Measurements from ENCODE around the gene STX2.

DNA sequence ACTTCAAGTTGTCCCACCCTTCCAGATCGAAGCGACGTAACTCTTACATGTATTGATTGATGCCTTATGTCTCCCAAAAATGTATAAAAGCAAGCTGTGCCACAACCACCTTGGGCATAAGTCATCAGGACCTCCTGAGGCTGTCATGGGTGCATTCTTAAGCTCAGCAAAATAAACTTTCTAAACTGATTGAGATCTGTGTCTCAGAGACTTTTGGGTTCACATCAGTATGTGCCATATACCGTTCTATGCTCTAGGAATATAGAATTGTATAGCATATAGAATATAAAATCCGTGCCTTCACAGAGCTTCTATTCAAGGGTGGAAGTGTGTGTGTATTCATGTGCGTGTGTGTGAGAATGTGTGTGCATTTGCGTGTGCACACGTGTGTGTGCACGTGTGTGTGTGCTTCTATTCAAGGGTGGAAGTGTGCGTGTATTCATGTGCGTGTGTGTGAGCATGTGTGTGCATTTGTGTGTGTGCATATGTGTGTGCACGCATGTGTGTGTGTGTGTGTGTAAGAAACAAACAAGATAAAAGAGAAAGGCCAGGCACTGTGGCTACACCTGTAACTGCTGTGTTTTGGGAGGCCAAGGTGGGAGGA is 11.5 kb upstream of the STX2 start:
- TF ChIP-seq POLR2AphosphoS5 (IDR thresholded peaks at IDR 0.05): no peak
- TF ChIP-seq, protein P1, sequence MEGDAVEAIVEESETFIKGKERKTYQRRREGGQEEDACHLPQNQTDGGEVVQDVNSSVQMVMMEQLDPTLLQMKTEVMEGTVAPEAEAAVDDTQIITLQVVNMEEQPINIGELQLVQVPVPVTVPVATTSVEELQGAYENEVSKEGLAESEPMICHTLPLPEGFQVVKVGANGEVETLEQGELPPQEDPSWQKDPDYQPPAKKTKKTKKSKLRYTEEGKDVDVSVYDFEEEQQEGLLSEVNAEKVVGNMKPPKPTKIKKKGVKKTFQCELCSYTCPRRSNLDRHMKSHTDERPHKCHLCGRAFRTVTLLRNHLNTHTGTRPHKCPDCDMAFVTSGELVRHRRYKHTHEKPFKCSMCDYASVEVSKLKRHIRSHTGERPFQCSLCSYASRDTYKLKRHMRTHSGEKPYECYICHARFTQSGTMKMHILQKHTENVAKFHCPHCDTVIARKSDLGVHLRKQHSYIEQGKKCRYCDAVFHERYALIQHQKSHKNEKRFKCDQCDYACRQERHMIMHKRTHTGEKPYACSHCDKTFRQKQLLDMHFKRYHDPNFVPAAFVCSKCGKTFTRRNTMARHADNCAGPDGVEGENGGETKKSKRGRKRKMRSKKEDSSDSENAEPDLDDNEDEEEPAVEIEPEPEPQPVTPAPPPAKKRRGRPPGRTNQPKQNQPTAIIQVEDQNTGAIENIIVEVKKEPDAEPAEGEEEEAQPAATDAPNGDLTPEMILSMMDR (IDR thresholded peaks at IDR 0.05): no peak

Measured in prostate gland (tissue), 2 donors.